HS-5 (cell line): ENCODE data around the gene LRRD1.

ENCODE experiments used
- DNase-seq: peaks from one replicate; pipeline ENCODE4 v3.0.0-alpha.2; 2012; ENCODE audit warnings: low read depth

LRRD1 gene

GRCh38 chr7:92141161-92141560 is 37.8 kb downstream of the LRRD1 start:
- no peak for DNase-seq

DNA sequence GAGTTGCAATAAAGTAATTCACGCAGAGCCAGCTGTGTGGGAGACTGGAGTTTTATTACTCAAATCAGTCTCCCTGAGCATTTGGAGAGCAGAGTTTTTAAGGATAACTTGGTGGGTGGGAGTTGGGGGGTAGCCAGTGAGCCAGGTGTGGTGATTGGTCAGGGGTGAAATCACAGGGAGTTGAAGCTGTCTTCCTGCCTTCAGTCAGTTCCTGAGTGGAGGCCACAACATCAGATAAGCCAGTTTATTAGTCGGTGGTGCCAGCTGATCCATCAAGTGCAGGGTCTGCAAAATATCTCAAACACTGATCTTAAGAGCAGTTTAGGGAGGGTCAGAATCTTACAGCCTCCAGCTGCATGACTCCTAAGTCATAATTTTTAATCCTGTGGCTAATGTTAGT is 41.4 kb downstream of the LRRD1 start:
- DNase-seq: no peak

GRCh38 chr7:92135052-92135889 is 43.7 kb downstream of the LRRD1 start:
- no peak for DNase-seq

DNA sequence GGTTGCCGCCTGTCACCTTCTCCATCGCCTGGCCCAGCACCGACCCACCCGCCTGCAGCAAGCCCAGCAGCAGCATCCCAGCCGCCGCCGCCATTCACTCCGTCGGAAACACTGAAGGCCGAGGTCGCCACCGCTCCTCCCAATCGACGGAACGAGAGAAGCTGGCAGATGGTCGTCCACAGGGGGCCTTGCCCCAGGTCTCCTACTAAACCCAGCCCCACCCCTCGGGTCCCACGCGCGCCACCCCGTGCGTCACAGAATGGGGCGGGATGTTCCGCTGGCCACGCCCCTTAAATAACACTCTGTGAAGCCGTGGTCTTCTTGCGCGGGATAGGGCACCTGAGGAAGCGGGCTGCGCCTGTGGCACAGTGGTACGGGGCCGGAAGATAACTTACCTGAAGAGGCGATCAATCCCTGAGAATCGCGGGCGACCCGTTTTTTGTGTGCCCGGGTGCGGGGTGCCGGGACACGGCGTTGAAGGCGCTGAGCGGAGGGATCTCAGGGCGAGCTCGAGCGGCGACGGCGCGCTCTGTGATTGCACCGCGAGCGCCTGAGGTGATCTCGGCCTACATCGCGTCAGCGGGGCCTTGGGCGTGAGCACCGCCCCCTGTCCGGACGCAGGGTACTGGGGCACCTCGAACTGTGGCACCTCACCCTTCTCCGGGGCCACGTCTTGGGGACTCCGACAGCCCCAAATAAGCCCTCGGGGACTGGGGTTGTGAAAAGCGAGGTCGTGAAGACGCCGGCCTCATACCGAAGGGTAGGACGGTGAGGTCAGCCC is 44.5 kb downstream of the LRRD1 start, which contains the start of gene CYP51A1:
Gene CYP51A1, minus strand, starts transcription at position 207 of the 781 bp plus-strand sequence. Its CDS starts 113 bp downstream, at position 94.
- DNase-seq: peak; percentile 67

DNA sequence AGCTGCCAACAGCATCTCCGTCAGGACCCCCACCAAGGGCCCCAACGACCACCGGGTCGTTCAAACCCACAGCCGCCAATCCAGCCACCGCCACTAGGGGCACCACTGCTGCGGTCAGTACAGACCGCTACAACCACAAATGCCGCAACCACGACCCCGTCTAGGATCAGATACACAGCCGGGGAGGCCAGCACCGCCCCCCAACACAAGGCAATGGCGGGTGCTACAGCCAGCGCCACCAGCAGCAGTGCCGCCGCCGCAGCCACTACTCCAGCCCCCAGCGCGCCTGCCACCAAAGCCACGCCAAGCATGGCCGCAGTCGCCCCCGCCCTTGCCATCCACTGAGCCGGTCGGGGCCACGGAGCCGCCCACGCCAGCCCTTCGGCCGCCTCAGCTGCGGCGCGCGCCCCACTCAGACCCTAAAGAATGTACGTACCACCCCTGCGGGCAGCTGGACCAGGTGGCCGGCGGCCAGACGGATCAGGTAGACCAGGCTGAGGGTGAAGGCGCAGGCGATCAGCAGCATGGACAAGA is 45.1 kb downstream of the LRRD1 start:
- DNase-seq: peak; percentile 25

DNA sequence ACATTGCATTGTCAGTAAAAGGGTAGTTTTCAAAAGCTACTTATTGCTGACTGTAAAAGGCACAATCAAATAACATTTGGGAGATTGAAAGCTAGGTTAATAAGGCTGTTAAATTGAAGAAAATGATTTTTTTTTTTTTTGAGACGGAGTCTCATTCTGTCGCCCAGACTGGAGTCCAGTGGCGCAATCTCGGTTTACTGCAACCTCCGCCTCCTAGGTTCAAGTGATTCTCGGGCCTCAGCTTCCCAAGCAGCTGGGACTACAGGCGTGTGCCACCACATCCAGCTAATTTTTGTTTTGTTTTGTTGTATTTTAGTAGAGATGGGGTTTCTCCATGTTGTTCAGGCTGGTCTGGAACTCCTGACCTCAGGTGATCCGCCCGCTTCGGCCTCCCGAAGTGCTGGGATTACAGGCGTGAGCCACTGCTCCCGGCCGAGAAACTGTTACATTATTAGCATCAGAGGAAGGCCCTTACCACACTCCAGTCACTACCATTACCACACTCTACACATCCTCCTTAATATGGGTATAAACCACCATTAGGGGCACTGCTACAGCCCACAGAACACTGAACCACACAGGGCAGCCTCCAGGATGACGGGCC is 45.7 kb downstream of the LRRD1 start:
- DNase-seq: no peak

DNA sequence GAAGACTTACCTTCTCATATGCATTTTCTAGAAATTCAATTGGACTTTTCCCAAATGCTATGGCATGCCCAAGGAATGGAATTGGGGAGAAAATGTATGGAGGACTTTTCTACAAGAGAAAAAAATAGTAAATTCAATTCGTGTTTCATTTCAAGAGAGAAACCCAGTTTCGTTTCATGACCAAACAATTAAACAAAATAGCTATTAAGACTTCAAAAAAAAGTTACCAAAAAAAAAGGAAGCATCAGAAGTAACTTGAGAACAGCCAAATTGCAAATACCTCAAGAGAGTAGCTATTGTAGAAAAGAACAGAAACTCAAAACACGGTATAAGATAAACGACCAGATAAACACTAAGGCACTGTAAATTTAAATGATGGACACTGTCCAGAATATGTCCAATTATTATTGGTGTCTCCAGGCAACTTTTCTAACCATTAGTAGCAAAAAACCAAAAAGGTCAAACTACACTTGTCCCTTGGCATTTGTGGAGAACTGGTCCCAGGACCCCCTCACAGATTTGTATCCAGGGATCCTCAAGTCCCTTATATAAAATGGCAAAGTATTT is 47.1 kb downstream of the LRRD1 start:
- no peak for DNase-seq

- DNase-seq: no peak
Measured at GRCh38 chr7:92131093-92131492, 47.8 kb downstream of the LRRD1 start.

GRCh38 chr7:92121681-92122080 is 57.3 kb downstream of the LRRD1 start:
- no peak for DNase-seq

GRCh38 chr7:92119213-92119759 is 59.7 kb downstream of the LRRD1 start:
- DNase-seq: no peak

- DNase-seq: no peak
Measured at GRCh38 chr7:92116949-92117348, 62.0 kb downstream of the LRRD1 start.

DNA sequence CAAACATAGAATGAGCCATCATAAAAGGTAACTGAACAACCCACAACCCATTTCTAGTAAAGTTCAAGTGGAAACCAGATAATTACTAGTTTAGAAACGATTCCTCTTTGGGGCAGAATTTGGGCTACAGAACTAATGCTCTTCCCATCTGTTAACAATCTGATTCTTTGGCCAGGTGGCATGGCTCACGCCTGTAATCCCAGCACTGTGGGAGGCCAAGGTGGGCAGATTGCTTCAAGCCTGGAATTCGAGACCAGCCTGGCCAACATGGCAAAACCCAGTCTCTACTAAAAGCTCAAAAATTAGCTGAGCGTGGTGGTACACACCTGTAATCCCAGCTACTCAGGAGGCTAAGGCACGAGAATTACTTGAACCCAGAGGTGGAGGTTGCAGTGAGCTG is 63.1 kb downstream of the LRRD1 start:
- no peak for DNase-seq

GRCh38 chr7:92110857-92111256 is 68.1 kb downstream of the LRRD1 start:
- no peak for DNase-seq

DNA sequence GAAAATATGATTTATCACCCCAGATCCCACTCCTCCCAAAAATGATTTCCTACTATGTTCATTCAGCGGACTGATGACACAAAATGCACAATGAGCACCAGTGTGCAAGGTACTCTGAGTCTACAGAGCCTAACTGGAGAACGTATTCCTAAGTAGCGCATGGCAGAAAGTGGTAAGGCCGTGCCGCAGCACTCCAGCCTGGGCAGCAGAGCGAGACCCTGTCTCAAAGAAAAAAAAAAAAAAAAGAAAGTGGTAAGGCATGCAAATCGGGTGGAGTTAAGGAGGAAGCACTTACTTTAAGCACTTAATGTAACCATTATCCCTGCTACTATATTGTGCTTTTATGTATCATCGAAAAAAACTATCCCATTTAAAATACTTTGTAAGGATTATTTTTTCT is 70.1 kb downstream of the LRRD1 start:
- no peak for DNase-seq

DNA sequence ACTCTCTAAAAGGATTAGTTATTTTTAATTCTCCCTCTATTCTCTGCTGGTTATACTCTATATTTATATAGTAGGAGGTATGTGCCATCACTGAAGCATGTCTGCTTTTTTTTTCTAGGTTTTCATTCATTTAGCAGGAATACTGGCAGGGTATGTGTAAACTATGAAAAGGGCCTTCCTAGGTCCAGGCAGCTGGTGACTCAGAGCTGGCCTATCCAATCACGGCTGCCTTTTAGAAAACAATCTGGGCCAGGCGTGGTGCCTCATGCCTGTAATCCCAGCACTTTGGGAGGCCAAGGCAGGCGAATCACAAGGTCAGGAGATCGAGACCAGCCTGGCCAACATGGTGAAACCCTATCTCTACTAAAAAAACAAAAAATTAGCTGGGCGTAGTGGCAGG is 76.1 kb downstream of the LRRD1 start:
- peak; percentile 4 for DNase-seq

GRCh38 chr7:92100534-92100933 is 78.4 kb downstream of the LRRD1 start:
- DNase-seq: no peak

- no peak for DNase-seq
Measured at GRCh38 chr7:92095380-92095779, 83.6 kb downstream of the LRRD1 start.
